ENCODE results near the gene ARAP1. TPM values are rescaled to one million over a fixed set of nuclear protein-coding genes. Genes with fewer than 3 reads are reported as not detected.

The ARAP1 gene
- total and polyA plus RNA-seq, 2 of the 8 experiments (the other 6 are each of a cell fraction or from before 2014, with no cell fraction given), result 25.7 to 61.6 TPM

GRCh38 chr11:72776844-72777754 is 24.9 kb upstream of the ARAP1 start:
- no peaks in the 10 kb centered on the region for H3K36me3 ChIP-seq (ENCODE audit: control insufficient read depth in 2 of 4, insufficient read depth in 4 of 4, low read length in 3 of 4)
- no peak overlapping the region for H2BK5ac ChIP-seq (ENCODE audit: low read depth, low read length)
- no peak overlapping the region for H3K14ac ChIP-seq (ENCODE audit: insufficient read length)
- H3K9me3 ChIP-seq (ENCODE audit: insufficient read depth in 2 of 2, low read depth in 1 of 2, low read length in 1 of 2), result no peaks in the 10 kb centered on the region
- peaks cover 7% of the 10 kb centered on the region for H3K79me1 ChIP-seq (ENCODE audit: low read depth, low read length)
- no peak overlapping the region for H3K23ac ChIP-seq (ENCODE audit: insufficient read length)
- no peak overlapping the region for H4K8ac ChIP-seq (ENCODE audit: extremely low read depth, insufficient read depth, low read length)
- no peak overlapping the region for H3K27ac ChIP-seq (ENCODE audit: low read depth, low read length)
- no peak overlapping the region for H3K4me3 ChIP-seq (ENCODE audit: extremely low read depth in 1 of 4, insufficient read depth in 2 of 4, low read depth in 3 of 4, low read length in 4 of 4)
- no peak overlapping the region for H2AFZ ChIP-seq (ENCODE audit: low read length)
- H2BK20ac ChIP-seq (ENCODE audit: low read length), result no peak overlapping the region
- no peak overlapping the region for H3K18ac ChIP-seq (ENCODE audit: extremely low read depth, low read length)
- H3K56ac ChIP-seq (replicated peaks; ENCODE audit: insufficient read length, low read depth, low read length), result peak overlapping the region; percentile 13
- H2BK12ac ChIP-seq (ENCODE audit: low read depth, low read length), result no peak overlapping the region
- H4K20me1 ChIP-seq (replicated peaks in 1 of 2; ENCODE audit: control insufficient read depth in 1 of 2, insufficient read depth in 2 of 2, low read length in 2 of 2), result peaks cover 1 to 3% of the 10 kb centered on the region in 2 experiments
- H2BK120ac ChIP-seq (replicated peaks; ENCODE audit: low read depth, low read length), result no peak overlapping the region
- peaks cover 2 to 13% (median 7%) of the 10 kb centered on the region in 4 experiments for H3K4me1 ChIP-seq (replicated peaks in 1 of 4; ENCODE audit: control insufficient read depth in 3 of 4, insufficient read depth in 4 of 4, low read length in 3 of 4)
- H3K9ac ChIP-seq (replicated peaks in 1 of 4; ENCODE audit: extremely low read depth in 1 of 4, low read depth in 3 of 4, low read length in 3 of 4), result no peak overlapping the region
- H3K27me3 ChIP-seq (replicated peaks in 1 of 4; ENCODE audit: control insufficient read depth in 3 of 4, extremely low read depth in 1 of 4, insufficient read depth in 3 of 4, low read length in 3 of 4), result peaks cover 0 to 10% (median 4%) of the 10 kb centered on the region in 4 experiments; a peak in 3 of 7 replicates
- no peak for DNase-seq (ENCODE audit: low read depth in 1 of 2, low spot score in 2 of 2)
- TF ChIP-seq NRF1 (IDR thresholded peaks at IDR 0.05; ENCODE audit: low read depth, low read length) (no peak), KDM4A (IDR thresholded peaks at IDR 0.05; ENCODE audit: low read depth, low read length, severe bottlenecking) (no peak), TEAD4 (IDR thresholded peaks at IDR 0.05; ENCODE audit: low read depth, low read length) (no peak), RNF2 (IDR thresholded peaks at IDR 0.05; ENCODE audit: borderline replicate concordance, low read depth, low read length, missing control alignments, poor library complexity, severe bottlenecking) (no peak), GTF2F1 (IDR thresholded peaks at IDR 0.05; ENCODE audit: borderline replicate concordance, low read depth, low read length) (no peak), CBX5 (IDR thresholded peaks at IDR 0.05; ENCODE audit: low read depth, low read length) (no peak), CHD2 (IDR thresholded peaks at IDR 0.05; ENCODE audit: low read length) (no peak), TCF12 (IDR thresholded peaks at IDR 0.05; ENCODE audit: low read depth, low read length) (no peak), ATF2 (IDR thresholded peaks at IDR 0.05; ENCODE audit: low read length) (no peak), CHD1 (IDR thresholded peaks at IDR 0.05; ENCODE audit: low read depth, low read length) (no peak)
- WGBS, 2 experiments (ENCODE audit: extremely low coverage in 1 of 2, insufficient coverage in 1 of 2, insufficient read length in 1 of 2, insufficient replicate concordance in 2 of 2, low coverage in 1 of 2, low lambda C conversion rate in 2 of 2, missing lambda C conversion rate in 1 of 2), result 89% methylated on average over 5 of the region's 7 CpGs; no CpG with 5 or more reads in 1 of the 2 experiments
- CTCF ChIA-PET (ENCODE audit: partially characterized antibody), result interaction anchor here (1.2 to 5.9 kb wide), 12 partner anchors 9 to 465 kb away, joined by 3 to 50 read pairs (median 4); partner anchors contain the start of gene STARD10
- H3K4me2 ChIP-seq (ENCODE audit: insufficient read depth in 1 of 2, low read depth in 2 of 2, low read length in 2 of 2), result no peak overlapping the region
- FAIRE-seq, result no peak
- POLR2A ChIA-PET (ENCODE audit: partially characterized antibody), result interaction anchor here (1.0 to 3.0 kb wide), 3 partner anchors 9 to 18 kb away, joined by 4 to 10 read pairs (median 5); no protein-coding TSS in a partner anchor
- peaks cover 7% of the 10 kb centered on the region for H3K23me2 ChIP-seq (ENCODE audit: low read depth, low read length)
- no peak overlapping the region; the same call in 1 of the 2 replicates for H2BK15ac ChIP-seq (ENCODE audit: low read length)
- H4K5ac ChIP-seq (ENCODE audit: insufficient read length, low read depth, low read length), result no peak overlapping the region
- no peaks in the 10 kb centered on the region for H3K79me2 ChIP-seq (ENCODE audit: control insufficient read depth in 1 of 2, insufficient read depth in 2 of 2, low read length in 2 of 2)
- H4K91ac ChIP-seq (replicated peaks; ENCODE audit: insufficient read length, low read length), result no peak overlapping the region
- H3K4ac ChIP-seq (replicated peaks; ENCODE audit: insufficient read length, low read depth, low read length), result no peak overlapping the region
- no peak overlapping the region for H2AK5ac ChIP-seq (ENCODE audit: low read depth, low read length)

Data from H1 (cell line).